ENCODE measurements around the gene ENC1. TPM values are rescaled to one million over a fixed set of nuclear protein-coding genes. Genes with fewer than 3 reads are reported as not detected.

Gene ENC1
- total RNA-seq, 2 donors from 2014 or later: 7.7 to 10.4 TPM

GRCh38 chr5:74632947-74633356 lies 7.6 kb downstream of the ENC1 start:
- Histone ChIP-seq H3K4me1 (ENCODE audit: control insufficient read depth in 1 of 2, low read depth in 2 of 2) (peaks cover 13 to 20% of the 10 kb centered on the region in 2 donors), H3K4me3 (no peak overlapping the region), H3K9me3 (no peaks in the 10 kb centered on the region), H3K36me3 (no peaks in the 10 kb centered on the region), H3K27ac (no peak overlapping the region), H3K27me3 (replicated peaks; ENCODE audit: insufficient read depth) (no peaks in the 10 kb centered on the region)
- TF ChIP-seq CTCF (IDR thresholded peaks at IDR 0.05): no peak
- ATAC-seq (ENCODE audit: insufficient number of reproducible peaks, low FRiP score, low read depth): no peak
- DNase-seq (ENCODE audit: low spot score): no peak

DNA sequence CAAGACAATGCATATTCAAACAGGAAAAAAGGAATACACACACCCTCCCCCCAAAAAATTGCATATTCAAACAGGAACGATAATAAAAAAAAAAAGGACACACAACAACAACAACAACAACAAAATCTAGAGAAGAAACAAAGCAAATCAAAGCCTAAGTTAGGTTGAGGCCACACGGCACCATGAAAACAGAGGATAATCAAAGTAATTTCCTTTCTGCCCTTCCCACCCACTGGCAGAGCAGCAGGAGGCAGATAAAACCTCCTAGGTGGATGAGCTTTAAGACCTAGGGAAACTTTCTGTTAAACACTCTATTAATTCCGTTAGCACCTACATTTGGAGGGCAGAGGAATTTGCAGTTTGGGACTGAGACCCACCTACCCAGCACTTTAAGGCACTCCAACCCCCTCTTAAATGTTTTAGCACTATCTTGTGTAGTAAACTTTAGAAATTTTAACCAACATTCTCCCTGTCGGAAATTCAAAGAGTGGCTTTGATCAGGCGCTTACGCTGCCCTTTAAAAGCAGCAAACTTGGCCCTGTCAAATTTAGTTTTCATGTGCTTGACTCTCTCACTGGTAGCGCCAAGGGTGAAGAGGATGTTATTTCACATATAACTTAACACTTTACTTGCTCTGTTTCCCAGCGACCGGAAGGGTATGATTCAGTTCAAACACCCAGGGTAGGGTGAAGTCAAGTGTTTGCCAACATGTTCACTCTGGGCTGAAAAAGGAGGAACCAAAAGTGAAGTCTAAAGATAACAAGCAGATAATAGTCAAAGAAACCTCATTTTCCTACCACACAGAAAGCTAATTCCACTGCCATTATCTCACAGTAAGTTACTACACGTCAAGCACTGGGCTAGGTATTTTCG lies 9.2 kb downstream of the ENC1 start:
- H3K4me1 ChIP-seq (ENCODE audit: control insufficient read depth in 1 of 2, low read depth in 2 of 2): peaks cover 13 to 18% of the 10 kb centered on the region in 2 donors
- no peaks in the 10 kb centered on the region for H3K36me3 ChIP-seq
- no peak for TF ChIP-seq CTCF (IDR thresholded peaks at IDR 0.05)
- no peak overlapping the region for H3K4me3 ChIP-seq
- no peaks in the 10 kb centered on the region for H3K27me3 ChIP-seq (replicated peaks; ENCODE audit: insufficient read depth)
- peak overlapping the region in 1 of 2 donors; percentile 19 for H3K27ac ChIP-seq
- no peak for DNase-seq (ENCODE audit: low spot score)
- no peak for ATAC-seq (ENCODE audit: insufficient number of reproducible peaks, low FRiP score, low read depth)
- H3K9me3 ChIP-seq: no peaks in the 10 kb centered on the region

GRCh38 chr5:74630453-74631066 lies 10.0 kb downstream of the ENC1 start:
- peak; percentile 27 for ATAC-seq (ENCODE audit: insufficient number of reproducible peaks, low FRiP score, low read depth)
- no peaks in the 10 kb centered on the region for H3K27me3 ChIP-seq (replicated peaks; ENCODE audit: insufficient read depth)
- no peak for DNase-seq (ENCODE audit: low spot score)
- no peaks in the 10 kb centered on the region for H3K36me3 ChIP-seq
- H3K9me3 ChIP-seq: no peaks in the 10 kb centered on the region
- TF ChIP-seq CTCF (IDR thresholded peaks at IDR 0.05): no peak
- no peak overlapping the region for H3K27ac ChIP-seq
- H3K4me1 ChIP-seq (ENCODE audit: control insufficient read depth in 1 of 2, low read depth in 2 of 2): peaks cover 13 to 18% of the 10 kb centered on the region in 2 donors
- no peak overlapping the region for H3K4me3 ChIP-seq

DNA sequence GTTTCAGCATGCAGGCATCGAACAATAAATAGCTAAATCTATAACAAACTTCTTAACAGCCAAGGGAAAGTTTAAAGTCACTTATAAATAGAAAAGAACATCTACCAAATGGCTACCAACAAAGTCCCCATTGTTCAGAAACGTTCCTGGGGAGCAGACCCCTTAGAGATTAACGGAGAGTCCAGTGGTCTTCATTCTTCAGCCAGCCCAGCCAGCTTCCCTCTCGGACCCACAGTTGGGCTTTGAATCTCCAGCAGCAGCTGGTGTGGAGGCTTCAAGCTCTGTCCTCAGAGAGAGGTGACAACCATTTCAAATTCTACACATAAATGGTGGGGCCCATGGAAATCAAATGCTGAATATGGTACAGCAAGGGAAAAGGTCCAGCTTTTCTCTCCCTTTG lies 11.2 kb downstream of the ENC1 start:
- Histone ChIP-seq H3K27ac (no peak overlapping the region), H3K27me3 (replicated peaks; ENCODE audit: insufficient read depth) (no peaks in the 10 kb centered on the region), H3K4me1 (ENCODE audit: control insufficient read depth in 1 of 2, low read depth in 2 of 2) (peaks cover 13 to 18% of the 10 kb centered on the region in 2 donors), H3K36me3 (no peaks in the 10 kb centered on the region), H3K4me3 (no peak overlapping the region), H3K9me3 (no peaks in the 10 kb centered on the region)
- no peak for ATAC-seq (ENCODE audit: insufficient number of reproducible peaks, low FRiP score, low read depth)
- no peak for DNase-seq (ENCODE audit: low spot score)
- no peak for TF ChIP-seq CTCF (IDR thresholded peaks at IDR 0.05)

DNA sequence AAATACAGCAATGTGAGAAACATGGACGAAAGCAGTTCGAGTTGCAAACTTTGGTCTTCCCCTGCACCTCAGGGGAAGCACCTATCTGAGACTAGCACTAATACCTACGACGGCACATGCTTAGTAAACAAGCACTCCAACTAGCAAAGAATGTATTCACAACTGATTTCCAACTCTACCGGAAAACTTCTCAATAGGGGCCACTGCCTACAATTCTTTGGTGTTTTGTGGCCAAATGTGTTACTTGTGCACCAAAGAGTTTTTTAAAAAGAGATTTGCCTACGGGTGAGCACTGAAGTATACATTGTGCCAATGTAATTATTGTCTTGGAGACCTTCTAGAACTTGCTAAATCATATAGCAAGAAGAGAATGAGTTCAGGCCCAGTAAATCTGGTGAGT lies 12.2 kb downstream of the ENC1 start:
- no peak for DNase-seq (ENCODE audit: low spot score)

More for the DNA sequence above, 12.2 kb downstream of the ENC1 start:
- Histone ChIP-seq H3K9me3 (no peaks in the 10 kb centered on the region), H3K36me3 (no peaks in the 10 kb centered on the region), H3K4me3 (no peak overlapping the region), H3K4me1 (ENCODE audit: control insufficient read depth in 1 of 2, low read depth in 2 of 2) (peaks cover 13 to 18% of the 10 kb centered on the region in 2 donors), H3K27me3 (replicated peaks; ENCODE audit: insufficient read depth) (no peaks in the 10 kb centered on the region), H3K27ac (no peak overlapping the region)
- no peak for TF ChIP-seq CTCF (IDR thresholded peaks at IDR 0.05)
- ATAC-seq (ENCODE audit: insufficient number of reproducible peaks, low FRiP score, low read depth): no peak
